GM12873 (cell line): ENCODE measurements around the gene FOXP1.

Experiments used
- CTCF ChIP-seq: IDR thresholded peaks from 2 replicates; pipeline ENCODE4 v1.5.1; 2012; ENCODE audit warnings: low read depth, mild to moderate bottlenecking, moderate library complexity, low read length, control low read depth; ENCODE audit not compliant: insufficient read depth; ENCODE audit errors: missing control alignments

The FOXP1 gene

GRCh38 chr3:71485896-71486295 is 97.6 kb downstream of the FOXP1 start:
- TF ChIP-seq CTCF = no peak

GRCh38 chr3:71484452-71484851 is 99.1 kb downstream of the FOXP1 start:
- no peak for TF ChIP-seq CTCF

- TF ChIP-seq CTCF = no peak
These were observed 99.5 kb downstream of the FOXP1 start for GRCh38 chr3:71484047-71484446.

GRCh38 chr3:71482771-71483170 is 100.8 kb downstream of the FOXP1 start:
- no peak for TF ChIP-seq CTCF

GRCh38 chr3:71478568-71478967 is 105.0 kb downstream of the FOXP1 start:
- TF ChIP-seq CTCF = no peak

GRCh38 chr3:71476950-71477349 is 106.6 kb downstream of the FOXP1 start:
- TF ChIP-seq CTCF = no peak

GRCh38 chr3:71469138-71469435 is 114.4 kb downstream of the FOXP1 start:
- TF ChIP-seq CTCF = no peak
